Trophoblast cell (in vitro differentiated cells and primary cell): ENCODE results near the gene ATOSB.

Source experiments
- DNase-seq, 2 donors: peaks; one replicate each; pipeline ENCODE4 v3.0.0-alpha.2; 2016
- H2AFZ ChIP-seq: 2 replicates; pipeline ENCODE4 v1.6.1; 2013; ENCODE audit warnings: low read length, moderate library complexity, mild to moderate bottlenecking; ENCODE audit not compliant: insufficient read depth, poor library complexity
- H2AK5ac ChIP-seq: 2 replicates; pipeline ENCODE4 v1.6.1; 2013; ENCODE audit warnings: mild to moderate bottlenecking, low read length
- H2BK120ac ChIP-seq: 2 replicates; pipeline ENCODE4 v1.6.1; 2013; ENCODE audit warnings: low read length, mild to moderate bottlenecking, moderate library complexity; ENCODE audit not compliant: insufficient read depth, poor library complexity
- H2BK12ac ChIP-seq: 2 replicates; pipeline ENCODE4 v1.6.1; 2013; ENCODE audit warnings: mild to moderate bottlenecking, low read length, moderate library complexity
- H2BK5ac ChIP-seq: 2 replicates; pipeline ENCODE4 v1.6.1; 2013; ENCODE audit warnings: low read length, low read depth, moderate library complexity, mild to moderate bottlenecking; ENCODE audit not compliant: poor library complexity
- H3K14ac ChIP-seq: 2 replicates; pipeline ENCODE4 v1.6.1; 2013; ENCODE audit warnings: mild to moderate bottlenecking, low read length
- H3K18ac ChIP-seq: 2 replicates; pipeline ENCODE4 v1.6.1; 2013; ENCODE audit warnings: mild to moderate bottlenecking, low read length
- H3K23ac ChIP-seq: 2 replicates; pipeline ENCODE4 v1.6.1; 2013; ENCODE audit warnings: low read length
- H3K27ac ChIP-seq: 2 replicates; pipeline ENCODE4 v1.5.1; 2013; ENCODE audit warnings: low read depth, mild to moderate bottlenecking, inconsistent platforms, low read length, moderate library complexity
- H3K27me3 ChIP-seq: 2 replicates; pipeline ENCODE4 v1.6.1; 2013; ENCODE audit warnings: inconsistent platforms, mild to moderate bottlenecking, low read length, moderate library complexity; ENCODE audit not compliant: insufficient read depth
- H3K36me3 ChIP-seq, 2 experiments: 1 replicate in 1 of 2; 2 replicates in 1 of 2; pipeline ENCODE4 v1.6.1; 2013; ENCODE audit warnings: low read length in 2 of 2, mild to moderate bottlenecking in 2 of 2, moderate library complexity in 1 of 2; ENCODE audit not compliant: insufficient read depth in 2 of 2, control insufficient read depth in 1 of 2
- H3K4ac ChIP-seq: 2 replicates; pipeline ENCODE4 v1.6.1; 2013; ENCODE audit warnings: low read depth, mild to moderate bottlenecking, low read length, moderate library complexity
- H3K4me1 ChIP-seq, 2 experiments: 1 replicate in 1 of 2; 2 replicates in 1 of 2; pipeline ENCODE4 v1.6.1; 2013; ENCODE audit warnings: low read length in 2 of 2, mild to moderate bottlenecking in 2 of 2, moderate library complexity in 1 of 2; ENCODE audit not compliant: insufficient read depth in 2 of 2, control insufficient read depth in 1 of 2
- H3K4me2 ChIP-seq: 2 replicates; pipeline ENCODE4 v1.6.1; 2013; ENCODE audit warnings: inconsistent platforms, mild to moderate bottlenecking, low read length, moderate library complexity
- H3K4me3 ChIP-seq: 2 replicates; pipeline ENCODE4 v1.5.1; 2013; ENCODE audit warnings: mild to moderate bottlenecking, low read depth, low read length, inconsistent platforms
- H3K79me1 ChIP-seq: one replicate; pipeline ENCODE4 v1.6.1; 2013; ENCODE audit warnings: low read length
- H3K79me2 ChIP-seq: 2 replicates; pipeline ENCODE4 v1.6.1; 2013; ENCODE audit warnings: low read length, mild to moderate bottlenecking; ENCODE audit not compliant: control insufficient read depth, insufficient read depth, poor library complexity
- H3K9ac ChIP-seq: 2 replicates; pipeline ENCODE4 v1.6.1; 2013; ENCODE audit warnings: mild to moderate bottlenecking, low read length
- H3K9me3 ChIP-seq: 2 replicates; pipeline ENCODE4 v1.6.1; 2013; ENCODE audit warnings: low read depth, mild to moderate bottlenecking, control low read depth, inconsistent platforms, low read length; ENCODE audit not compliant: insufficient read depth
- H4K12ac ChIP-seq: 2 replicates; pipeline ENCODE4 v1.6.1; 2013; ENCODE audit warnings: low read depth, mild to moderate bottlenecking, low read length, moderate library complexity
- H4K8ac ChIP-seq: 2 replicates; pipeline ENCODE4 v1.6.1; 2013; ENCODE audit warnings: low read depth, mild to moderate bottlenecking, low read length, moderate library complexity
- H4K91ac ChIP-seq: one replicate; pipeline ENCODE4 v1.6.1; 2013; ENCODE audit warnings: low read depth, mild to moderate bottlenecking, low read length, moderate library complexity
- WGBS: extraction: QIAGEN DNeasy Blood & Tissue Kit; methylation state at CpG from one replicate; pipeline ENCODE4 v1.1.7; 2013; ENCODE audit warnings: missing lambda C conversion rate; ENCODE audit not compliant: insufficient read length, insufficient coverage; ENCODE audit errors: extremely low coverage; 5-methylcytosine and 5-hydroxymethylcytosine counted together

The ATOSB gene

DNA sequence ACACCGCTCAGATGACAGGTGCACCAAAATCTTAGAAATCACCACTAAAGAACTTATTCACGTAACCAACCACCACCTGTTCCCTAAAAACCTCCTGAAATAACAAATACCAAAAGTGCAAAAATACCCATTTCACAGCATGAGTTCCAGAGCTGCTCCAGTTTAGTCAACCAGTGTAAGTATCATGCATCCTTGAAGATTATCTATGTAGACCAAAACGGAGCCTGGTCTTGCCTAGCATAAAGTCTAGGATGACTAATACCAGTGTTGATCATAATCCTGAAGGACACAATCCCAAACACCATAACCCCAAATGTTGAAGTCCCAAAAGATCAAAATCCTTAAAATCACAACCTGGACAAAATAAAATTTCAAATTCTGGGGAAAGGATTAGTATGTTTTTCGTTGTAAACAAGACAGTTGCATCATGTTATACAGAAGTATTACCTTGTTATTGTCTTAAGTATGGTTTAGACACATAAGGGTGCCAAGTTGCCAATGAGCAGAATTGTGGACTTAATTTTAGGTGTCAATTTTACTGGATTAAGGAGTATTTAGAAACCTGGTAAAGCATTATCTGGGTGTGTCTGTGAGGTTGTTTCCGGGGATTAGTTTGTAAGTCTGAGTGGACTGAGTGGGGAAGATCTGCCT, 61.4 kb downstream of the ATOSB start:
- Histone ChIP-seq H2AFZ (no peak overlapping the region), H3K4me1 (no peaks in the 10 kb centered on the region), H3K27ac (no peak overlapping the region), H2BK5ac (no peak overlapping the region), H4K91ac (no peak overlapping the region), H2AK5ac (no peak overlapping the region), H2BK120ac (no peak overlapping the region), H2BK12ac (no peak overlapping the region), H3K23ac (no peak overlapping the region), H3K9me3 (peaks cover 3% of the 10 kb centered on the region), H3K79me1 (no peaks in the 10 kb centered on the region), H3K4me3 (no peak overlapping the region), H3K14ac (no peak overlapping the region), H3K18ac (no peak overlapping the region), H4K8ac (no peak overlapping the region), H3K27me3 (no peaks in the 10 kb centered on the region), H3K4me2 (no peak overlapping the region), H4K12ac (no peak overlapping the region), H3K9ac (no peak overlapping the region), H3K4ac (no peak overlapping the region), H3K79me2 (no peaks in the 10 kb centered on the region), H3K36me3 (peaks cover 38 to 56% of the 10 kb centered on the region in 2 experiments)
- WGBS, result no CpG with 5 or more reads among the region's 5 CpGs
- no peak for DNase-seq
